Hindlimb muscle (tissue), 1 donor: ENCODE results near the gene STAB2. TPM values are rescaled to one million over a fixed set of nuclear protein-coding genes. Genes with fewer than 3 reads are reported as not detected.

Experiments
- DNase-seq: peaks from one replicate; pipeline ENCODE4 v3.0.0-alpha.2; 2013
- polyA plus RNA-seq: library from polyadenylated mRNA; unstranded; fragments of 120-200 nt; gene quantifications from one replicate; pipeline ENCODE4 v1.2.1, GENCODE V29; 2013; ENCODE audit not compliant: insufficient read length

The STAB2 gene
- polyA plus RNA-seq, 1 donor, result 1.5 TPM

DNA sequence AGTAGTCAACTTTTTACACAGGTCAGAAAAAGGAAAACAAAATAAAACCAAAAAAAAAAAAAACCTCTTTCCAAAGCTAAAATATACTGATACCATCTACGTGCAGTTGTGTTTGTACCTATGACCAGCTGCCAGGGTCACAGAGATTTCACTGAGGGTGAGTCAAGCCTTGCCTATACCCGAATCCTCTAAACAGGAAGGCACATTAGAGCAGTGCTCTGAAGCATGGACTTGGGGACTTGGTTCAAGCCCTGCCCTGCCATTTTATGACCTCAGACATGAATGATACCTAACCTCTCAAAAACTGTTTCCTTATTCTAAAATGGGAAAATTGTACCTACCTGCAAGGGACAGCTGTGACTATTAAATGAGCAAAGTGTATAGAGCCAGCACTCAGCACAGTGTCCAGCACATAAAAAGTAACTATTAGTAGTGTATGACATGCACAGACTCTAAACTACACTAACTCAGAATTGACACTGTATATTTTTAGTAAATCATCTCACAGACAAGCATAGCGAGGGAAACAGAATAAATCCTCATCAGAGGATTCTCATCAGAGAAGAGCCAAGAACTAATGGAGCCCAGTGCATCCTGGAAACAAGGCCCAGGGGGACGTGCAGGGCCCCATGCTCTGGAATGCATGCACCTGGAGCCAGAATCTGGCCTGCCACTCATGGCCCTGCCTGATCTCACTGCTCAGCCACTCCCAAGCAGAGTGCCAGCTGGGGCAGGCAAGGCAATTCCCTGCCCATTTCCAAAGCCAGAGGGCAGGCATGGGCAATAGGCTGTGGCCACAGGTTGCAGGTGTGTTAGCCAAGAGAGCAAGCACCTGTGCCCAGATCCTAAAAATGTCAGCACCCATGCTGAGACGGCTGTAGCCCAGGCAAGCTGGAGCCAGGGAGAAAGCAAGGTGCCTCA is 196.9 kb downstream of the STAB2 start:
- DNase-seq, result no peak

- no peak for DNase-seq
Observed at GRCh38 chr12:103785243-103786031, 198.4 kb downstream of the STAB2 start.

- DNase-seq, result no peak
Observed at GRCh38 chr12:103786201-103786600, 199.1 kb downstream of the STAB2 start.

- no peak for DNase-seq
Observed at GRCh38 chr12:103791350-103791920, 204.4 kb downstream of the STAB2 start.

DNA sequence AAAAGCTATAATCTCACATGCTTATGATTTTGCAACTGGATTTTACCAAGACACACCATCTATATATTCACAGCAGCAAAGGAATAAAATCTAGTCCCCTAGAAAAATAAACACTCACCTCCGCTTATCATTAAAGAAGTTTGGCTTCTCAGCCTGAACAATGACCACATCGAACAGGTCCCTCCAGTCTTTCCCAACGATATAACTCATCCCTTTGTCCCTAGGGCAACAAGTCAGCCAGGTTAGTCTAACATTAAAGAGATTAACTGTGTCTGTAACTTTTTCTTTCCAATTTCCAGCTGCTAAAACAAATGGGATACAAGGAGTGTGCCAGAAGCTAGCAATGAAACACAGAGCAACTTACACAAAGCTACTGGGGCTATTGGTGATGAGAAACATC is 206.0 kb downstream of the STAB2 start:
- DNase-seq, result no peak

GRCh38 chr12:103793512-103794045 is 206.5 kb downstream of the STAB2 start:
- no peak for DNase-seq

- DNase-seq, result no peak
Observed at GRCh38 chr12:103794309-103795213, 207.5 kb downstream of the STAB2 start.

GRCh38 chr12:103798586-103798985 is 211.5 kb downstream of the STAB2 start:
- DNase-seq, result no peak

DNA sequence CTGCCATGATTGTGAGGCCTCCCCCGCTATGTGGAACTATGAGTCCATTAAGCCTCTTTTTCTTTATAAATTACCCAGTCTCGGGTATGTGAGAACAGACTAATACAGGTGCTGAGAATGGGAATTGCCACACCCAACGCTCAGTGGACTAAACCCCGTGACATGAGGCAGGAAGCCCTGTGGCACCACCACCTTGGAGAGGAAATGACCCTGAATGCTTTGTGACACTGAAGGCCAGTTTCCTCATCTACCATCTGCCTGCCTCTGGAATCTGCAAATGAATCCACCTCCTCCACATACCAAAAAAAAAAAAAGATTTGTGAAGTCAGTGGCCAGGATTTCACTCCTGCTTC is 212.4 kb downstream of the STAB2 start:
- no peak for DNase-seq

- peak; percentile 59 for DNase-seq
Observed at GRCh38 chr12:103799857-103800771, 213.0 kb downstream of the STAB2 start.

DNA sequence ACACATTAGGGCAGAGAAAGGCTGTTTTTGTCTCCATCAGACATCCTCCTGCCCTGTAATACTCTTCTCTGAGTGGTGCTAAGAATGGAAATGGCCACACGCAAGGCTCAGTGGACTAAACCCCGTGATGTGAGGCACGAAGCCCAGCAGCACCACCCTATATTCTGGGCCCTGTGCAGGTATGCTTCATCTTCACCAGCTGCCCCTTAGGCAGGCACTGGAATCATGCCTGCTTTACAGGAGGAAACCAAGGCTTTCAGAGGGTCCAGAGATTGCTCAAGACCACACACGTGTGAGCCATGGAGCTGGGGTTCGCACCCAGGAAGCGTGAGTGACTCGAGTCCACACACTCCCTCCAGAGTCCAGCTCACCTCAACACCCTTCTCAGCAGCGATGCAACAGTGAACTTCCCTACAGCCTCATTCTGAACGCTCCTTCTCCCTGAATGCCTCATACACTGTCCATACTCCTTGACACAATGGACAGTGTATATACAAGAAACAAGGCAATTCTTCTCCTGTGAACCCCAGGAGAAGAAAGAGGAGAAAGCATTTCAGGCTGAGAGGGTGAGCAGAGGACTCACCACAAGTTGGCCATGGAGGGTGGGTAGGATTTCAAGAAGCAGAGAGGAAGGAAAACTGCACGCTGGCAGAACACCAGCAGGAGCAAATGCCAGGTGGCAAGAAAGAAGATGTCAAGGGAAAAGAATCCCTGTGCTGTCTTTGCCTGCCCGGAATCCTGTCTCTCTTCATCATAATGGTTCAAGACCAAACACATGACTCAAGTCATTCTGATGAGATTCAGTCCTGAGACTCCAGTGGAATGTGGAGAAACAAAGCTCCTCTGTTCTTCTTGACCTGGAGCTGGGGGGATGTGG is 214.9 kb downstream of the STAB2 start:
- DNase-seq, result no peak

DNA sequence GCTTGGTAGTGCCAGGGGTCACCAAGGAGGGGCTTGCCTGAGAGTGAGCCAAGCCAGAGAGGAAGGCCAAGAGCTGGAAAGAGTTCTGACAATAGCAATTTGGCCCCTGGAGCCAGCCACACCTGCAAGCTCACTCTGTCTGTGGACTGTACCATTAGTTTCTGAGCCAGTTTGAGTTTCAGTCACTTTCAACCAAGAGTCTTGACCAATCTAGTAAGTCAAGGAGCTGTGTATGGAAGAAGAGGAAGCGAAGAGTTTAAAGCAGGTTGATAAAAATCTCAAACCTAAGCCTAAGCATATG is 215.5 kb downstream of the STAB2 start:
- DNase-seq, result no peak

GRCh38 chr12:103803847-103804246 is 216.8 kb downstream of the STAB2 start:
- no peak for DNase-seq

DNA sequence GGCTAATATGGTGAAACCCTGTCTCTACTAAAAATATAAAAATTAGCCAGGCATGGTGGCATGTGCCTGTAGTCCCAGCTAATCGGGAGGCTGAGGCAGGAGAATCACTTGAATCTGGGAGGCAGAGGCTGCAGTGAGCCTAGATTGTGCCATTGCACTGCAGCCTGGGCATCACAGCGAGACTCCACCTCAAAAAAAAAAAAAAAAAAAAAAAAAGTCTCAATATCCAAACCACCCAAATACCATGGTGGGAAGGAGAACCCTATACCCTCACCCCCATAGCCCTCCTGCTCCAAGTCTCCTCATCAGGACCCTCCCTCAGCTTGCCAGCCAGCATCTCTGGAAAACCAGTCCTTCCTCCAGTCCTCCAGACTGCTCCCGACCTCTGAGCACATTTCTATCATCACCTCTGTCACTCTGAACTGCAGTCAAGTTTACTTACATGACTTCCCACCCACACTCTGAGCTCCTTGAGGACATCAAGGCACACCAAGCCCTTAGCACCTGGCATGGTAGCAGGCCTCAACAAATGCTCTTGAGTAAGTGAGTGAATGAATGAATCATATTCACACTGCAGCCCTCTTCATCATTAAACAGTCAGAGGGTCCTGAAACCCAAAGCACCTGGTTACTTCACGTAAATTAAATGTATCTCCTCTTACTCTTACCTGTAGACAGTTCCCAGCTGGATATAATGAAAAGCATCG is 218.7 kb downstream of the STAB2 start:
- DNase-seq, result no peak

GRCh38 chr12:103806803-103807202 is 219.7 kb downstream of the STAB2 start:
- no peak for DNase-seq

DNA sequence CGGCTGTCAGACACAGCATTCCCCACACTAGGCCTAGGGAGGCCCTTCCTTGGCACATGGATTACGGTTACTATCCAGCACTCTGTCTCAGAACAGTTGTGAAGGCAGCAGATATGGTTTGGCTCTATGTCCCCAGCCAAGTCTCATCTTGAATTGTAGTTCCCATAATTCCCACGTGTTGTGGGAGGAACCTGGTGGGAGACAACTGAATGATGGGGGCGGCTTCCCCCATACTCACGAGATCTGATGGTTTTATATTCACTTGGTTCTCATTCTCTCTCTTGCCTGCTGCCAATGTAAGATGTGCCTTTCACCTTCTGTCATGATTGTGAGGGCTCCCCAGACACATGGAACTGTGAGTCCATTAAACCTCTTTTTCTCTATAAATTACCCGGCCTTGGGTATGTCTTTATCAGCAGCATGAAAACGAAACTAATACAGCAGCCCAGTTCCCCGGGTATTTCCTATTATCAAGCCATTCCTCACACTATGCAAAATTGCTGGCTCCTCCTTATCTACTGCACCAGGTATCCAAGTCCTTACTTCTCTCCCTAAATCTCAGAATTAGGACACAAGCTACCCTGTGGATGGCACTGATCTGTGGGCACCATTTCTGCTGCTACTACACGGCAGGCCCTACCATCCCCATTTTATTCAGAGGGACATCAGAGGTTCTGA is 220.6 kb downstream of the STAB2 start:
- DNase-seq, result no peak

- DNase-seq, result no peak
Observed at GRCh38 chr12:103808239-103808880, 221.3 kb downstream of the STAB2 start.

- no peak for DNase-seq
Observed at GRCh38 chr12:103809154-103809553, 222.1 kb downstream of the STAB2 start.
